Activated CD4-positive, alpha-beta T cell treated with anti-CD3 and anti-CD28 coated beads, Interleukin-2, amount 10 ng/mL, durations not matched to agents 24 days and 14 days (primary cell): Measurements from ENCODE around the gene MIF4GD. TPM values are rescaled to one million over a fixed set of nuclear protein-coding genes. Genes with fewer than 3 reads are reported as not detected.

Source experiments
- DNase-seq: peaks from one replicate; pipeline ENCODE4 v3.0.0; 2022
- H3K27ac Mint-ChIP-seq: one replicate; pipeline ENCODE4 v1.8.0; 2022; ENCODE audit warnings: mild to moderate bottlenecking, mixed read lengths
- H3K27me3 Mint-ChIP-seq: one replicate; pipeline ENCODE4 v1.8.0; 2022; ENCODE audit warnings: mixed read lengths
- H3K36me3 Mint-ChIP-seq: one replicate; pipeline ENCODE4 v1.8.0; 2022; ENCODE audit warnings: low read depth, mild to moderate bottlenecking, mixed read lengths
- H3K4me1 Mint-ChIP-seq: one replicate; pipeline ENCODE4 v1.8.0; 2021; ENCODE audit warnings: mixed read lengths
- H3K4me3 Mint-ChIP-seq: one replicate; pipeline ENCODE4 v1.8.0; 2022; ENCODE audit warnings: mild to moderate bottlenecking, moderate library complexity, mixed read lengths
- H3K9me3 Mint-ChIP-seq: one replicate; pipeline ENCODE4 v1.8.0; 2021; ENCODE audit warnings: mixed read lengths
- intact Hi-C: fragments of 100-400 bp; cut with micrococcal nuclease; formaldehyde crosslinking; loops from one replicate; pipeline ENCODE4 v1.15.1; 2023
- total RNA-seq: library from RNA; stranded (reverse); gene quantifications from 2 replicates; pipeline ENCODE4 v1.2.3, GENCODE V29; 2022

MIF4GD gene
- total RNA-seq, 1 donor from 2014 or later = 48.7 TPM

GRCh38 chr17:75240394-75241142 lies 30.5 kb downstream of the MIF4GD start:
- peaks cover 47% of the 10 kb centered on the region for H3K4me1 Mint-ChIP-seq
- no peak overlapping the region for H3K4me3 Mint-ChIP-seq
- peaks cover 64% of the 10 kb centered on the region for H3K36me3 Mint-ChIP-seq
- H3K27ac Mint-ChIP-seq = peak overlapping the region; percentile 51
- H3K27me3 Mint-ChIP-seq = no peaks in the 10 kb centered on the region
- no peaks in the 10 kb centered on the region for H3K9me3 Mint-ChIP-seq
- DNase-seq = peak; percentile 77
- intact Hi-C loops = no loop called here

- Mint-ChIP-seq H3K27me3 (no peaks in the 10 kb centered on the region), H3K36me3 (peaks cover 67% of the 10 kb centered on the region), H3K4me3 (no peak overlapping the region), H3K9me3 (no peaks in the 10 kb centered on the region), H3K4me1 (peaks cover 43% of the 10 kb centered on the region), H3K27ac (peak overlapping the region; percentile 51)
- intact Hi-C loops = no loop called here
- no peak for DNase-seq
Observed at GRCh38 chr17:75239778-75240393, 31.1 kb downstream of the MIF4GD start.

DNA sequence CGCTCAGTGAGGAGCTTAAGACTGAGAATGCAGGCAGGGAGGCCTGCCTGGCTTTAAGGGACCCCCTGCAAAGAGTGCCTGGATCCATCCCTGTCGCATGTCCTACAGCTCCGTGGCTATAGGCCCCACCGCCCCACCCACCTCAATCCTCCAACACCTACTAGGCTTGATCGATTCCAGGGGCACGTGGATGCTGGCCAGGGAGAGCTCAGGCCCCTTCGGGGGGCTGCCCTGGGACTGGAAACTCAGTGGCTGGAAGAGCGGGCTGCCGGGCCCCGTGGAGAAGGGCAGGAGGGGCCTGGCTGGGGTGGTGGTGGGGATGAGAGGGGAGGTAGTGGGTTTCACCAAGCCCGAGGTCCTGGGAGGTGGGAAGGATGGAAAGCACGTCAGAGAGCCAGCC lies 31.8 kb downstream of the MIF4GD start:
- no peak for DNase-seq
- Mint-ChIP-seq H3K9me3 (no peaks in the 10 kb centered on the region), H3K4me1 (peaks cover 36% of the 10 kb centered on the region), H3K27me3 (no peaks in the 10 kb centered on the region), H3K36me3 (peaks cover 68% of the 10 kb centered on the region), H3K4me3 (no peak overlapping the region), H3K27ac (no peak overlapping the region)
- intact Hi-C loops = no loop called here

- no peaks in the 10 kb centered on the region for H3K27me3 Mint-ChIP-seq
- peak overlapping the region; percentile 84 for H3K27ac Mint-ChIP-seq
- peaks cover 67% of the 10 kb centered on the region for H3K36me3 Mint-ChIP-seq
- DNase-seq = peak; percentile 86
- H3K4me1 Mint-ChIP-seq = peaks cover 32% of the 10 kb centered on the region
- H3K9me3 Mint-ChIP-seq = no peaks in the 10 kb centered on the region
- H3K4me3 Mint-ChIP-seq = peak overlapping the region; percentile 33
- intact Hi-C loops = no loop called here
Observed at GRCh38 chr17:75238684-75239191, 32.3 kb downstream of the MIF4GD start.

DNA sequence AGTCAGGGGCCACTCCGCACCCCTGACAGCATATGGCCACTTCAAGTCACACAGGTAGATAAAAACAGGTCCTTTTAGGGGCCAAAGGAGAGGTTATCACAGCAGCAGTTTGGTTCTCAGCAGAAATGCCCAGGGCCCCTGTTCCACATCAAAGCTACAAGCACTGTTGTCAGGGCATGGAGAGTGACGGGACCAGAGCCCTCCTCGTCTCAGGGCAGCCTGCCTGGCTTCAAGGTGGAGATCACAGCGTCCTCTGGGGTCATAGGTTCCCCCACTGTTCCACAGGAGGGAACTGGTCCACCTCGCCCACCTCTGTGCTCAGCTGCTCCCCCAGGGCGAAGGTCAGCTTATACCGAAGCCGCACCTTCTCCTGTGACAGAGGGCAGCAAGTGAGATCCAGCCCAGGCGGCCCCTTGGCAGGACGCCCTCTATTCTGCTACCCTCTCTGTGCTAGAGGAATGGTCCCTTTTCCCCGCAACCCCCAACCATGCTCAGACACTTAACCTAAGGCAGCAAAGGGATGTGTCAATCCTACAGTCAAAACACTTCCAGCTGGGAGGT lies 32.9 kb downstream of the MIF4GD start:
- no peaks in the 10 kb centered on the region for H3K27me3 Mint-ChIP-seq
- no peaks in the 10 kb centered on the region for H3K9me3 Mint-ChIP-seq
- intact Hi-C loops = no loop called here
- no peak for DNase-seq
- H3K4me3 Mint-ChIP-seq = no peak overlapping the region
- H3K4me1 Mint-ChIP-seq = peaks cover 27% of the 10 kb centered on the region
- no peak overlapping the region for H3K27ac Mint-ChIP-seq
- H3K36me3 Mint-ChIP-seq = peaks cover 64% of the 10 kb centered on the region

GRCh38 chr17:75237100-75238014 lies 33.7 kb downstream of the MIF4GD start:
- Mint-ChIP-seq H3K27ac (peak overlapping the region; percentile 61), H3K4me3 (no peak overlapping the region), H3K36me3 (peaks cover 67% of the 10 kb centered on the region), H3K27me3 (no peaks in the 10 kb centered on the region), H3K4me1 (peaks cover 21% of the 10 kb centered on the region), H3K9me3 (no peaks in the 10 kb centered on the region)
- no peak for DNase-seq
- intact Hi-C loops = no loop called here

DNA sequence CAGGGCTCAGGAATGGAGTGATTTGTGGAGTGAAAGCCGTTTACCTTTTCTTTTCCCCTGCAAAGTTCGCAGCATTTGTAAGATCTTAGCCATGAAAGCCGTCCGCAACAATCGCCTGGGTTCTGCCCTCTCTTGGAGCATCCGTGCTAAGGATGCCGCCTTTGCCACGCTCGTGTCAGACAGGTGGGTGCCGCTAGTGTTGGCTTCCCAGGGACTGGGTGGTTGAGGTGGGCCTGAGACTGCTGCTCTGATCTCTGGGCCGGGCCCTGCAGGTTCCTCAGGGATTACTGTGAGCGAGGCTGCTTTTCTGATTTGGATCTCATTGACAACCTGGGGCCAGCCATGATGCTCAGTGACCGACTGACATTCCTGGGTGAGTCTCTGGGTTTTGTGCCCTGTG lies 38.2 kb downstream of the MIF4GD start:
- DNase-seq = no peak
- Mint-ChIP-seq H3K4me1 (no peaks in the 10 kb centered on the region), H3K27ac (no peak overlapping the region), H3K36me3 (peaks cover 59% of the 10 kb centered on the region), H3K9me3 (no peaks in the 10 kb centered on the region), H3K27me3 (no peaks in the 10 kb centered on the region), H3K4me3 (no peak overlapping the region)
- intact Hi-C loops = no loop called here

DNA sequence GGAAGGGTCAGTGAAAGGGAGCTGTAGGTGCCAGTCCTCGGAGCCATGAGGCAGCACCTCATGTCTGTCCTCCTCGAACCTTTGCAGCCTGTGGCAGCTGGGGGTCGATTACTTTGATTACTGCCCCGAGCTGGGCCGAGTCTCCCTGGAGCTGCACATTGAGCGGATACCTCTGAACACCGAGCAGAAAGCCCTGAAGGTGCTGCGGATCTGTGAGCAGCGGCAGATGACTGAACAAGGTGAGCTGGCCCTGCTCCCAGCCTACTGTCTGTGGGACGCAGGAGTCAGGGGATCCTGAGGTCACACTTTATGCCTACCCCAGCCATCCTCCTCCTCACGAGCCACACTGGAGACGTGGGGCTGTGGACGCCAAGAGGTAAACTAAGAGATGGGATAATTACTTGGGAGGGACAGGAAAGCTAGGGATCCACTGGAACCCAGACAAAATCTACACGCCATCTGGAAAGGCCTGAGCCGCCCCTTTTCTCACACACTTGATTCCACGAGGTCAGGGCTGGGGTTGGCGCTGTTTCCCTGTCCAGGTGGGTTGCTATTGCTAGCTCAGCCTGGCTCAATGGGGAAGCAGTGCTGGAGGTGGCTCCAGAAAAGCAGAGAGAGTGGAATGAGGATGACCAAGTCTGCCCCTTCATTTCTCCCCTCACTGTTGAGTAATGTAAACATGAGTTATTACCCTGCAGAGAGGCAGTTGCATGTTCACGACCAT lies 39.1 kb downstream of the MIF4GD start:
- H3K4me3 Mint-ChIP-seq = no peak overlapping the region
- H3K27ac Mint-ChIP-seq = no peak overlapping the region
- H3K36me3 Mint-ChIP-seq = peaks cover 54% of the 10 kb centered on the region
- no peak for DNase-seq
- intact Hi-C loops = no loop called here
- no peaks in the 10 kb centered on the region for H3K4me1 Mint-ChIP-seq
- no peaks in the 10 kb centered on the region for H3K9me3 Mint-ChIP-seq
- H3K27me3 Mint-ChIP-seq = no peaks in the 10 kb centered on the region

DNA sequence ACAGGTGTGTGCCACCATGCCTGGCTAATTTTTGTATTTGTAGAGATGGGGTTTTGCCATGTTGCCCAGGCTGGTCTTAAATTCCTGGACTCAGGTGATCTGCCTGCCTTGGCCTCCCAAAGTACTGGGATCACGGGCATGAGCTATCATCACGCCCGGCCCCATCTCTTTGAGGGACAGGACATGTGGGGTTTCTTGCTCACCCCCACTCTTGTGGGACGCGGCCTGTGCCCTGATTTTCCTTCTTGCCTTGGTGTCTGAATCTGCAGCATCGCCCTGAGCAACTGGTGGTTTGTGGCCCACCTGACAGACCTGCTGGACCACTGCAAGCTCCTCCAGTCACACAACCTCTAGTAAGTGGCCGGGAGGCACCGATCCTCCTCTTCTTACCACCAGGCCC lies 40.0 kb downstream of the MIF4GD start:
- no peak overlapping the region for H3K4me3 Mint-ChIP-seq
- no peak for DNase-seq
- H3K4me1 Mint-ChIP-seq = no peaks in the 10 kb centered on the region
- intact Hi-C loops = no loop called here
- H3K27me3 Mint-ChIP-seq = no peaks in the 10 kb centered on the region
- H3K9me3 Mint-ChIP-seq = no peaks in the 10 kb centered on the region
- H3K36me3 Mint-ChIP-seq = peaks cover 54% of the 10 kb centered on the region
- H3K27ac Mint-ChIP-seq = no peak overlapping the region

DNA sequence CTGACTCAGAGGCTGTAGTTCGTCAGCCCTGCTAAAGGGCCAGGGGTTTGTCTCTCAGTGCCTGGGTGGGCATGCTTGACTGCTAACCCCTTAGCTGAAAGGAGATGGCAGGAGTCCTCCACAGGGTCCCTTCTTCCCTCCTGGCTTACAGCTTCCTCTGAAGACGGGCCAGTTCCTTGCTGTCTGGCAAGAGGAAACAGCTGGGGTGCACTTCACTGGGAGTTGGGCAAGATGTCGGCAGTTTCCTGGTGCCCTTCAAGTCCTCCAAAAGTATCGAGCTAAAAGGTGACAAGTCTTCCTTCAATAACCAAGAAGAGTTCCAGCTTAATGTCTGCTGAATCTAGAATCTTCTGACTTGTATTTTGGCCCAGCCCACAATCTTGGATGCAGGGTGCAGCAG lies 42.2 kb downstream of the MIF4GD start:
- DNase-seq = no peak
- Mint-ChIP-seq H3K4me3 (no peak overlapping the region), H3K36me3 (peaks cover 53% of the 10 kb centered on the region), H3K9me3 (no peaks in the 10 kb centered on the region), H3K4me1 (no peaks in the 10 kb centered on the region), H3K27me3 (no peaks in the 10 kb centered on the region), H3K27ac (no peak overlapping the region)
- intact Hi-C loops = no loop called here

- DNase-seq = no peak
- no peak overlapping the region for H3K4me3 Mint-ChIP-seq
- no peak overlapping the region for H3K27ac Mint-ChIP-seq
- H3K36me3 Mint-ChIP-seq = peaks cover 54% of the 10 kb centered on the region
- H3K27me3 Mint-ChIP-seq = no peaks in the 10 kb centered on the region
- no peaks in the 10 kb centered on the region for H3K4me1 Mint-ChIP-seq
- intact Hi-C loops = no loop called here
- H3K9me3 Mint-ChIP-seq = no peaks in the 10 kb centered on the region
Observed at GRCh38 chr17:75228305-75228704, 42.7 kb downstream of the MIF4GD start.

DNA sequence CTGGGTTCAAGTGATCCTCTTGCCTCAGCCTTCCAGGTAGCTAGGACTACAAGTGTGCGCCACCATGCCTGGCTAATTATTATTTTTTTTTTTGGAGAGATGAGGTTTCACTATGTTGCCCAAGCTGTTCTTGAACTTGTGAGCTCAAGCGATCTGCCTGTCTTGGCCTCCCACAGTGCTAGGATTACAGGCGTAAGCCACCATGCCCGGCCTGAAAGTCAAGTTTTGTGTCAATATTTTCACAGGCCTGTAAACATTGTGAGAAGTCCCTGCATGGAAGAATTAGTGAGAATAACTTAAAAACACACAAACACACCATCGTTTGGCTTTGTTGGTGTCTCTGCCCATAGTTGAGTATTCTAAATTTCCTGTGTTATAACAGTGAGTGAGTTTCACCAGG lies 43.3 kb downstream of the MIF4GD start:
- no peak for DNase-seq
- Mint-ChIP-seq H3K4me1 (no peaks in the 10 kb centered on the region), H3K27me3 (no peaks in the 10 kb centered on the region), H3K36me3 (peaks cover 51% of the 10 kb centered on the region), H3K4me3 (no peak overlapping the region), H3K9me3 (no peaks in the 10 kb centered on the region), H3K27ac (no peak overlapping the region)
- intact Hi-C loops = no loop called here

DNA sequence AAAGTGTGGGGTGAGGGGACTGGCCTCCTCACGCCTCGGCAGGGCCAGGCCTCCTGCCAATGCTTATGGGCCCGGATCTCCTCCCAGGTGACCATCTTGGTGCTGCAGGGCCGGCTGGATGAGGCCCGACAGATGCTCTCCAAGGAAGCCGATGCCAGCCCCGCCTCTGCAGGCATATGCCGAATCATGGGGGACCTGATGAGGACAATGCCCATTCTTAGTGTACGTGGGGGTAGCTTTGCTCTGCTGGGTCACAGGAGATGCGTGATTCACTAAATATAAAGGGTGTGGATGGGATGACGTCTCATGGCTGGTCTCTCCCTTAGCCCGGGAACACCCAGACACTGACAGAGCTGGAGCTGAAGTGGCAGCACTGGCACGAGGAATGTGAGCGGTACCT lies 46.0 kb downstream of the MIF4GD start:
- intact Hi-C loops = no loop called here
- Mint-ChIP-seq H3K27ac (no peak overlapping the region), H3K36me3 (peaks cover 46% of the 10 kb centered on the region), H3K9me3 (no peaks in the 10 kb centered on the region), H3K4me1 (no peaks in the 10 kb centered on the region), H3K4me3 (no peak overlapping the region), H3K27me3 (no peaks in the 10 kb centered on the region)
- no peak for DNase-seq
